NT2/D1 (cell line): ENCODE results near the gene CST11.

Source experiments
- DNase-seq: peaks from one replicate; pipeline ENCODE4 v3.0.0-alpha.2; 2011; ENCODE audit warnings: low read depth, low spot score
- H3K27me3 ChIP-seq: 2 replicates; pipeline ENCODE4 v1.6.0; 2011; ENCODE audit warnings: mild to moderate bottlenecking; ENCODE audit not compliant: insufficient read length, insufficient read depth
- H3K36me3 ChIP-seq: 2 replicates; pipeline ENCODE4 v1.6.1; 2011; ENCODE audit warnings: mild to moderate bottlenecking, low read length, mixed read lengths; ENCODE audit not compliant: insufficient read depth, insufficient read length
- H3K4me1 ChIP-seq: 2 replicates; pipeline ENCODE4 v1.5.1; 2011; ENCODE audit not compliant: insufficient read depth, insufficient read length
- H3K4me3 ChIP-seq: 2 replicates; pipeline ENCODE4 v1.5.1; 2011; ENCODE audit warnings: low read depth; ENCODE audit not compliant: insufficient read length
- H3K9ac ChIP-seq: 2 replicates; pipeline ENCODE4 v1.6.0; 2011; ENCODE audit warnings: low read depth; ENCODE audit not compliant: insufficient read length
- H3K9me3 ChIP-seq: 2 replicates; pipeline ENCODE4 v1.5.1; 2011; ENCODE audit warnings: mild to moderate bottlenecking, low read length; ENCODE audit not compliant: insufficient read depth
- SUZ12 ChIP-seq: IDR thresholded peaks from 2 replicates; pipeline ENCODE4 v1.6.1; 2011; ENCODE audit not compliant: insufficient read length, insufficient read depth; ENCODE audit errors: extremely low read depth
- YY1 ChIP-seq: IDR thresholded peaks from 2 replicates; pipeline ENCODE4 v1.6.1; 2011; ENCODE audit not compliant: insufficient read length, insufficient read depth
- ZNF274 ChIP-seq: IDR thresholded peaks from 2 replicates; pipeline ENCODE4 v1.6.1; 2011; ENCODE audit warnings: mild to moderate bottlenecking, low read depth, low read length

The CST11 gene

GRCh38 chr20:23417861-23418260 lies 34.8 kb downstream of the CST11 start:
- TF ChIP-seq YY1 (no peak), ZNF274 (no peak), SUZ12 (no peak)
- Histone ChIP-seq H3K27me3 (no peaks in the 10 kb centered on the region), H3K9me3 (no peaks in the 10 kb centered on the region), H3K4me1 (no peaks in the 10 kb centered on the region), H3K9ac (no peak overlapping the region), H3K36me3 (no peaks in the 10 kb centered on the region), H3K4me3 (no peak overlapping the region)
- no peak for DNase-seq

GRCh38 chr20:23415959-23416583 lies 36.6 kb downstream of the CST11 start:
- Histone ChIP-seq H3K9me3 (no peaks in the 10 kb centered on the region), H3K36me3 (no peaks in the 10 kb centered on the region), H3K4me3 (no peak overlapping the region), H3K27me3 (no peaks in the 10 kb centered on the region), H3K9ac (no peak overlapping the region), H3K4me1 (no peaks in the 10 kb centered on the region)
- DNase-seq: no peak
- TF ChIP-seq SUZ12 (no peak), YY1 (no peak), ZNF274 (no peak)

GRCh38 chr20:23415555-23415954 lies 37.1 kb downstream of the CST11 start:
- DNase-seq: no peak
- Histone ChIP-seq H3K27me3 (no peaks in the 10 kb centered on the region), H3K4me3 (no peak overlapping the region), H3K36me3 (no peaks in the 10 kb centered on the region), H3K9me3 (no peaks in the 10 kb centered on the region), H3K9ac (no peak overlapping the region), H3K4me1 (no peaks in the 10 kb centered on the region)
- TF ChIP-seq SUZ12 (no peak), YY1 (no peak), ZNF274 (no peak)

DNA sequence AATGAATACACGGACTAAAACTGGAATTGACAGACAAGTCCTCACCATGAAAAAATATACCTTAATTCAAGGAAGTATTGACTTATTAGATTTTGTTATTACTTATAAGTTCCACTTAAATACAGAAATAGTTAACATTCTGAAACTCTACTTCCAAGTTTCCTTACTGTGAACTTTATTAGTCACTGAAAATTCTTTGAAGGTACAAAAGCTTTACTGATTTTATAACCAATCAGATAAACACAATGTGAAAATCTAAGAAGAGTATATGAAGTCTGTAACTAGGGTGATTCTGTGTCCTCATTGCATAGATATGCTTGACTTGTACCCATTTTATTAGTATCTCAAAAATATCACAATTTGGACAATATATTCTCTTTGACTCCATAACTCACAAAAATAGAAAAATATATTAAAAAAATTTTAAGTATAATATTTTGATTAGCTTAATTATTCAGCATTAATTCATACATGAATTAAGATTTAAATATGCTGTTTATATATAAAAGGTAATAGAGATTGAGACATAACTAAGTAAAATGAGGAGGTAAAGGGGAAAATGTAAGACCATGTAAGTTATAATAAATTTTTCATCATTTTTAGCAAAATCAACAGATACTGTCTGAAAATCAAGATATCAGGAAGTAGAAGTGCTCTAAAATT lies 38.0 kb downstream of the CST11 start:
- no peaks in the 10 kb centered on the region for H3K4me1 ChIP-seq
- DNase-seq: no peak
- TF ChIP-seq SUZ12 (no peak), YY1 (no peak), ZNF274 (no peak)

GRCh38 chr20:23413862-23414422 lies 38.7 kb downstream of the CST11 start:
- no peaks in the 10 kb centered on the region for H3K9me3 ChIP-seq
- H3K27me3 ChIP-seq: no peaks in the 10 kb centered on the region
- no peaks in the 10 kb centered on the region for H3K36me3 ChIP-seq
- no peak overlapping the region for H3K4me3 ChIP-seq
- TF ChIP-seq ZNF274: no peak
- no peak for TF ChIP-seq YY1
- TF ChIP-seq SUZ12: no peak
- no peak for DNase-seq
- no peaks in the 10 kb centered on the region for H3K4me1 ChIP-seq
- no peak overlapping the region for H3K9ac ChIP-seq

More for the DNA sequence above, 38.0 kb downstream of the CST11 start:
- Histone ChIP-seq H3K4me3 (no peak overlapping the region), H3K36me3 (no peaks in the 10 kb centered on the region), H3K9me3 (no peaks in the 10 kb centered on the region), H3K9ac (no peak overlapping the region), H3K27me3 (no peaks in the 10 kb centered on the region)

GRCh38 chr20:23412026-23412425 lies 40.6 kb downstream of the CST11 start:
- TF ChIP-seq ZNF274: no peak
- no peak for TF ChIP-seq YY1
- TF ChIP-seq SUZ12: no peak
- Histone ChIP-seq H3K9ac (no peak overlapping the region), H3K4me3 (no peak overlapping the region), H3K9me3 (no peaks in the 10 kb centered on the region), H3K36me3 (peaks cover 3% of the 10 kb centered on the region), H3K27me3 (no peaks in the 10 kb centered on the region), H3K4me1 (no peaks in the 10 kb centered on the region)
- DNase-seq: no peak

DNA sequence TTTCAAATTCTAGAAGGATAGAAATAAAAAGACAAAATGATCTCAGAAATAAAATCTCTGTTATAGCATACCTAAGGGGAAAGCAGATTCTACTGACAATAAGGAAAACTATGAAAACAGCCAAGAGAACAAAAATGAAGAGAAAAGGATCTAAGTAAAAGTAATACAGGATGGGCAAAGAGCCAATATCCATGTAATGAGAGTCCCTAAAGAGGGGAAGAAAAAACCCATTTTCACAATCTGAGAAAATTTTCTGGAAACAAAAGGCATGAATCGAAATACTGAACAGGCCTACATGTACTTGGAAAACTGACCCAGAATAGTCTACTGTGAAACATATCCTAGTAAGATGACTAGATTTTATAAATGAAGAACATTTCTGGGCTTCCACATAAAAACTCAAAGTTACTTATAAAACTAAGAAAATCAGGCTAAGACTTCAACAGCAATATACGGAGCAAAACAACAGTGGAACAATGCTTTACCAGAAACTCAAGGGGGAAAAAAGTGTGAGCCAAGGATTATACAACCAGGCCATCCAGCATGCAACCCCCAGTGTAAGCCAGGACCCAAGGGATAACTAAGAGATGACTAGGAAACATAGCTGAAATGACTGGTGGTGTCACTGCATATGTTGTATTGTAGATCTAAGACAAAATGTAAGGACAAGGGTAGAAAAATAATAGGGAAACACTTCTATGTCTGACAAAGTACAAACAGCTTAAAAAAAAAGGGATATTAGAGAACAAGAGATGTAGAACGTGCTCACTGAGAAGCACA lies 41.6 kb downstream of the CST11 start:
- H3K36me3 ChIP-seq: peaks cover 3% of the 10 kb centered on the region
- no peak for DNase-seq
- TF ChIP-seq YY1: no peak
- no peak for TF ChIP-seq SUZ12
- no peak for TF ChIP-seq ZNF274
- no peaks in the 10 kb centered on the region for H3K27me3 ChIP-seq
- no peaks in the 10 kb centered on the region for H3K4me1 ChIP-seq
- H3K9me3 ChIP-seq: no peaks in the 10 kb centered on the region
- H3K9ac ChIP-seq: no peak overlapping the region
- H3K4me3 ChIP-seq: no peak overlapping the region
